Spleen (tissue), 7 donors: ENCODE results near the gene TBL1X.

Experiments
- POLR2A ChIP-seq, 3 donors: fragments of 450-650 bp; IDR thresholded peaks; one replicate each; pipeline ENCODE4 v1.5.1; 2017; ENCODE audit warnings: antibody characterized with exemption in 3 of 3, mild to moderate bottlenecking in 1 of 3
- TF ChIP-seq, protein P1 (sequence below), 11 experiments: fragments of 200-600 bp in 7 of 11; fragments of 450-650 bp in 4 of 11; sonication (generic) in 4 of 11; IDR thresholded peaks in 8 of 11; conservative IDR thresholded peaks in 3 of 11; 1 replicate in 7 of 11; 2 replicates in 4 of 11; pipeline versions ENCODE4 v1.4.0 to v1.8.0; 2016 to 2021; ENCODE audit warnings: antibody characterized with exemption in 11 of 11, inconsistent platforms in 4 of 11, mild to moderate bottlenecking in 1 of 11
- donor health status: DM: no; HTN: no; CAD: no; lungs with moderate emphysema.
- donor health status: DM: no; HTN: no; CAD: no.
- donor health status: DM: no; HTN: no; CAD: no.

DNA sequence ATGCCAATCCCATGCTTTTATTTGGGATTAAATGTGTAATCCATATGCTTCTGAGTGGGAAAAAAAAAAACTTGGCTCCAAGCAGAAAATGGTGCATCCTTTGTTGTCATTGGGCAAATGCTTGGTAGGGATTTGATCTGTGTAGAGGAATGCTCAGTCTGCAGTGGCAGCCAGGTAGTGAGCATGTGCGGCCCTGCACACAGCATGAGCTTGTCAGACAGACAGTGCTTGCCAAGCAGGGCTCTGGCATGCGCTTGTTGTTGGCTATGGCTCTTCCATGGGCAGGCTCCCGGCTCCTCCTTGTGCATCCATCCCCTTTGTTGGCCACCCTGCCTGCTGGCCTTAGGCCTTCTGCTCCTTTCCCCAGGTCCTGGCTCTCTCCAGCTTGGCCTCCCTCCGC, 170.5 kb downstream of the TBL1X start:
- TF ChIP-seq POLR2A (IDR thresholded peaks at IDR 0.05): no peak
- TF ChIP-seq, protein P1, sequence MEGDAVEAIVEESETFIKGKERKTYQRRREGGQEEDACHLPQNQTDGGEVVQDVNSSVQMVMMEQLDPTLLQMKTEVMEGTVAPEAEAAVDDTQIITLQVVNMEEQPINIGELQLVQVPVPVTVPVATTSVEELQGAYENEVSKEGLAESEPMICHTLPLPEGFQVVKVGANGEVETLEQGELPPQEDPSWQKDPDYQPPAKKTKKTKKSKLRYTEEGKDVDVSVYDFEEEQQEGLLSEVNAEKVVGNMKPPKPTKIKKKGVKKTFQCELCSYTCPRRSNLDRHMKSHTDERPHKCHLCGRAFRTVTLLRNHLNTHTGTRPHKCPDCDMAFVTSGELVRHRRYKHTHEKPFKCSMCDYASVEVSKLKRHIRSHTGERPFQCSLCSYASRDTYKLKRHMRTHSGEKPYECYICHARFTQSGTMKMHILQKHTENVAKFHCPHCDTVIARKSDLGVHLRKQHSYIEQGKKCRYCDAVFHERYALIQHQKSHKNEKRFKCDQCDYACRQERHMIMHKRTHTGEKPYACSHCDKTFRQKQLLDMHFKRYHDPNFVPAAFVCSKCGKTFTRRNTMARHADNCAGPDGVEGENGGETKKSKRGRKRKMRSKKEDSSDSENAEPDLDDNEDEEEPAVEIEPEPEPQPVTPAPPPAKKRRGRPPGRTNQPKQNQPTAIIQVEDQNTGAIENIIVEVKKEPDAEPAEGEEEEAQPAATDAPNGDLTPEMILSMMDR (IDR thresholded peaks at IDR 0.05 in 8 of 11, conservative IDR thresholded peaks at IDR 0.05 in 3 of 11): no peak
